Heart right ventricle (tissue), 16 donors: ENCODE measurements around the gene RPL10A. TPM values are rescaled to one million over a fixed set of nuclear protein-coding genes. Genes with fewer than 3 reads are reported as not detected.

Source experiments
- ATAC-seq, 8 donors: fragments of 200-7000 bp; cut with Tn5 transposase; one replicate each; pipeline ENCODE4 v1.9.1; 2020; ENCODE audit warnings: mild to moderate bottlenecking in 8 of 8, moderate library complexity in 8 of 8, moderate number of reproducible peaks in 1 of 8
- DNase-seq, 2 donors: peaks; one replicate each; pipeline ENCODE4 v3.0.0-alpha.2; 2020
- H3K27ac ChIP-seq, 10 donors: fragments of 200-600 bp; sonication (generic) in 2 of 10; one replicate each; pipeline versions ENCODE4 v1.5.0 to v1.8.0; 2020 to 2022; ENCODE audit warnings: mild to moderate bottlenecking in 3 of 10
- H3K27me3 ChIP-seq, 7 donors: fragments of 200-600 bp; one replicate each; pipeline ENCODE4 v1.8.0; 2021 to 2022; ENCODE audit warnings: mild to moderate bottlenecking in 2 of 7
- H3K36me3 ChIP-seq, 9 donors: fragments of 200-600 bp; sonication (generic) in 1 of 9; one replicate each; pipeline versions ENCODE4 v1.5.0 to v1.8.0; 2020 to 2022; ENCODE audit warnings: mild to moderate bottlenecking in 2 of 9
- H3K4me1 ChIP-seq, 9 donors: fragments of 200-600 bp; sonication (generic) in 1 of 9; one replicate each; pipeline versions ENCODE4 v1.5.0 to v1.8.0; 2020 to 2022; ENCODE audit warnings: mild to moderate bottlenecking in 4 of 9
- H3K4me3 ChIP-seq, 10 donors: fragments of 200-600 bp; sonication (generic) in 2 of 10; one replicate each; pipeline versions ENCODE4 v1.5.0 to v1.8.0; 2020 to 2022; ENCODE audit warnings: mild to moderate bottlenecking in 7 of 10, moderate library complexity in 2 of 10
- H3K9me3 ChIP-seq, 11 donors: fragments of 200-600 bp in 10 of 11; sonication (generic) in 2 of 11; one replicate each; pipeline versions ENCODE4 v1.5.0 to v1.8.0; 2013 to 2022; ENCODE audit warnings: mild to moderate bottlenecking in 2 of 11, control low read depth in 1 of 11, moderate library complexity in 1 of 11
- CTCF ChIP-seq, 9 donors: fragments of 200-600 bp; sonication (generic) in 2 of 9; IDR thresholded peaks; one replicate each; pipeline versions ENCODE4 v1.5.0 to v1.8.0; 2021 to 2022; ENCODE audit warnings: antibody characterized with exemption in 9 of 9, mild to moderate bottlenecking in 5 of 9, moderate library complexity in 1 of 9
- WGBS, 2 donors: extraction: QIAGEN DNeasy Blood & Tissue Kit; methylation state at CpG; one replicate each; pipeline ENCODE4 v1.1.7; 2013; ENCODE audit warnings: inconsistent platforms in 1 of 2; 5-methylcytosine and 5-hydroxymethylcytosine counted together
- intact Hi-C, 10 donors: fragments of 100-400 bp; cut with DNase I; formaldehyde crosslinking; loops; one replicate each; pipeline versions ENCODE4 v1.11.1 to v1.14.2; 2022
- polyA plus RNA-seq, 2 donors: library from polyadenylated mRNA; stranded (reverse); fragments of 200-250 nt; gene quantifications; one replicate each; pipeline ENCODE4 v1.2.3, GENCODE V29; 2013
- total RNA-seq, 10 donors: library from RNA; stranded (reverse); fragmentation: NEBNext Ultra II Directional in 3 of 10; extraction: Animal tissue kit (Norgen Biotek cat#: 25700) in 3 of 10; gene quantifications; one replicate each; pipeline versions ENCODE4 v1.2.1 to v1.2.4, GENCODE V29; 2021 to 2023
- donor health status: Arrhythmogenic right ventricular cardiomyopathy.
- donor health status: ischemic (EF 13 %, LVEDD 7.1; RV severe dilation, severe dysfunction).
- donor health status: healthy with polysubstance abuse.
- donor health status: DM: no; HTN: yes; CAD: no.
- donor health status: DM: no; HTN: no; CAD: no.
- donor health status: ischemic (EF 25% LVEDD 6.9; RV normal size, moderate dysfunction).
- donor health status: ischemic (EF 25% LVEDD 5.7; RV mildly dilated, moderate dysfunction).
- donor health status: healthy.
- donor health status: DM: yes; HTN: yes; CAD: no.
- donor health status: Ischemic cardiomyopathy.
- donor health status: ischemic (EF 35%, LVEDD 5.7; RV mildly dilated, moderate dysfunction).
- donor health status: nonischemic (EF 11% LVEDD 7.7; RV severe dilation, severe dysfunction).
- donor health status: DM: yes; HTN: yes; CAD: no.
- donor health status: PGD.
- donor health status: ischemic (EF 29% LVEDD 5.4; RV normal size, mild dysfunction).
- donor health status: nonischemic (EF 23%, LVEDD 6.1; RV moderate dilation, normal function).

The RPL10A gene
- total and polyA plus RNA-seq, 12 donors, result 231 to 1,620 (median 529) TPM

GRCh38 chr6:35425284-35425683, 42.9 kb upstream of the RPL10A start:
- peaks cover 0 to 16% (median 0%) of the 10 kb centered on the region in 9 donors for H3K4me1 ChIP-seq
- TF ChIP-seq CTCF (IDR thresholded peaks at IDR 0.05), result no peak
- peaks cover 0 to 68% (median 31%) of the 10 kb centered on the region in 9 donors for H3K36me3 ChIP-seq
- no peaks in the 10 kb centered on the region for H3K27me3 ChIP-seq
- H3K9me3 ChIP-seq, result peaks cover 0 to 26% (median 14%) of the 10 kb centered on the region in 11 donors
- peak overlapping the region in 1 of 10 donors; percentile 31 for H3K27ac ChIP-seq
- ATAC-seq, result no peak
- intact Hi-C loops, result no loop called here
- no peak for DNase-seq
- WGBS, 2 donors, result 78 to 81% methylated on average over 3 of the region's 3 CpGs
- no peak overlapping the region for H3K4me3 ChIP-seq

GRCh38 chr6:35426074-35426473, 42.1 kb upstream of the RPL10A start:
- ATAC-seq (peak in 6 of 8 donors; percentile 31 to 61 (median 50)), DNase-seq (no peak)
- Histone ChIP-seq H3K27ac (peak overlapping the region in 1 of 10 donors; percentile 31), H3K36me3 (peaks cover 0 to 64% (median 31%) of the 10 kb centered on the region in 9 donors), H3K9me3 (peaks cover 0 to 30% (median 14%) of the 10 kb centered on the region in 11 donors), H3K4me1 (peaks cover 0 to 16% (median 0%) of the 10 kb centered on the region in 9 donors), H3K27me3 (no peaks in the 10 kb centered on the region), H3K4me3 (no peak overlapping the region)
- no peak for TF ChIP-seq CTCF (IDR thresholded peaks at IDR 0.05)
- intact Hi-C loops, result no loop called here
- WGBS, 2 donors, result 63 to 73% methylated on average over 8 of the region's 8 CpGs

- H3K27me3 ChIP-seq, result no peaks in the 10 kb centered on the region
- H3K9me3 ChIP-seq, result peaks cover 0 to 30% (median 14%) of the 10 kb centered on the region in 11 donors
- TF ChIP-seq CTCF (IDR thresholded peaks at IDR 0.05), result no peak
- peaks cover 0 to 52% (median 23%) of the 10 kb centered on the region in 9 donors for H3K36me3 ChIP-seq
- WGBS, 2 donors, result 96 to 97% methylated on average over 5 of the region's 5 CpGs
- H3K4me3 ChIP-seq, result no peak overlapping the region
- no peak overlapping the region for H3K27ac ChIP-seq
- peak in 3 of 8 donors; percentile 13 to 57 (median 21) for ATAC-seq
- H3K4me1 ChIP-seq, result peaks cover 0 to 16% (median 0%) of the 10 kb centered on the region in 9 donors
- no peak for DNase-seq
- intact Hi-C loops, result no loop called here
These were observed 40.8 kb upstream of the RPL10A start for GRCh38 chr6:35427435-35427834.

- no peak for TF ChIP-seq CTCF (IDR thresholded peaks at IDR 0.05)
- Histone ChIP-seq H3K27ac (no peak overlapping the region), H3K36me3 (peaks cover 0 to 49% (median 21%) of the 10 kb centered on the region in 9 donors), H3K27me3 (no peaks in the 10 kb centered on the region), H3K4me1 (peaks cover 0 to 16% (median 0%) of the 10 kb centered on the region in 9 donors), H3K9me3 (peaks cover 0 to 30% (median 14%) of the 10 kb centered on the region in 11 donors), H3K4me3 (no peak overlapping the region)
- ATAC-seq (no peak), DNase-seq (no peak)
- whole genome bisulfite sequencing, 2 donors, result 82 to 83% methylated on average over 9 of the region's 9 CpGs
- intact Hi-C loops, result no loop called here
These were observed 40.3 kb upstream of the RPL10A start for GRCh38 chr6:35427851-35428321.
